Measurements from ENCODE around the gene RBM6. TPM values are rescaled to one million over a fixed set of nuclear protein-coding genes. Genes with fewer than 3 reads are reported as not detected.

The RBM6 gene
- total RNA-seq, 1 experiment from 2014 or later, result 90.7 TPM

DNA sequence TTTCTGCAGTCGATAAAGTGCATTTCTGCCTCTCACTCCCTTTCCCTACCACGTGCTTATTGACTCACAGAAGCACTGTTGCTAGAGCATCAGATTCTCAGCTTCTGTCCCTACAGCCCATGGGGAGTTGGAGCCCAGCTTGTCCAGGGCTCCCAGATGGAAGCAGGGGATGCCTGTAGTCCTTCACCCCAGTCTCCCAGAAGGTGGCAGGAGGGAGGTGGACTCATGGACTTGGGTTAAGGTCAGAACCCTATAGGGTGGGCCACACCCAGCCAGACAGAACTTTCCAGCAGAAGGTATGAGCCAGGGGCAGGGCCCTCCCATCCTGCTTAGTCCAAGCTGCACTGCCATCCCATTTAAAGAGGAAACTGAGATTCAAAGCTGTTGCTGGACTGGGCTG lies 182.1 kb downstream of the RBM6 start:
- H3K4me3 Mint-ChIP-seq, result no peak overlapping the region
- no peak overlapping the region for H3K9ac ChIP-seq (ENCODE audit: extremely low read depth, insufficient read length, low read length)
- no peak overlapping the region for H3K56ac ChIP-seq (ENCODE audit: insufficient read length, low read depth, low read length)
- peaks cover 4% of the 10 kb centered on the region; the same call in 1 of the 2 replicates for H3K27me3 Mint-ChIP-seq (ENCODE audit: low read depth)
- no peaks in the 10 kb centered on the region for H3K9me3 ChIP-seq (ENCODE audit: control insufficient read depth, low read depth, low read length)
- H4K91ac ChIP-seq (ENCODE audit: insufficient read length, low read depth, low read length), result no peak overlapping the region
- H3K23me2 ChIP-seq (ENCODE audit: insufficient read length, low read depth, low read length, poor library complexity, severe bottlenecking), result no peaks in the 10 kb centered on the region
- H3K9me3 Mint-ChIP-seq, result no peaks in the 10 kb centered on the region
- no peaks in the 10 kb centered on the region for H3K79me1 ChIP-seq (ENCODE audit: insufficient read depth, low read depth, low read length, poor library complexity, severe bottlenecking)
- peaks cover 22 to 32% (median 28%) of the 10 kb centered on the region in 3 experiments for H3K36me3 Mint-ChIP-seq (ENCODE audit: insufficient read depth in 1 of 3, low read depth in 3 of 3)
- no peaks in the 10 kb centered on the region for H3K79me2 ChIP-seq (ENCODE audit: insufficient read depth, low read length)
- no peak overlapping the region for H3K23ac ChIP-seq (ENCODE audit: insufficient read length, low read depth, low read length)
- WGBS (ENCODE audit: extremely low coverage, insufficient read length, low lambda C conversion rate), result no CpG with 5 or more reads among the region's 2 CpGs
- peaks cover 27 to 39% of the 10 kb centered on the region in 2 experiments for H3K4me1 Mint-ChIP-seq
- no peak overlapping the region for H2BK5ac ChIP-seq (ENCODE audit: insufficient read length, low read length)
- H2AK5ac ChIP-seq (ENCODE audit: insufficient read length, low read length), result no peak overlapping the region
- H3K4me1 ChIP-seq (ENCODE audit: insufficient read depth, low read length), result peaks cover 4% of the 10 kb centered on the region; the same call in 1 of the 2 replicates
- no peak overlapping the region for H3K14ac ChIP-seq (ENCODE audit: insufficient read depth, low read length)
- H3K18ac ChIP-seq (ENCODE audit: insufficient read length, low read depth, low read length), result no peak overlapping the region
- no peak for DNase-seq
- no peak overlapping the region for H2BK120ac ChIP-seq (ENCODE audit: low read depth, low read length, poor library complexity, severe bottlenecking)
- no peak overlapping the region for H2AFZ ChIP-seq (ENCODE audit: low read length)
- no peak overlapping the region for H4K8ac ChIP-seq (replicated peaks; ENCODE audit: insufficient read length, low read depth, low read length)
- H4K20me1 ChIP-seq (ENCODE audit: control insufficient read depth, insufficient read depth, insufficient read length), result no peaks in the 10 kb centered on the region
- no peak overlapping the region for H2BK15ac ChIP-seq (ENCODE audit: low read depth, low read length)
- no peak overlapping the region for H3K4me2 ChIP-seq (ENCODE audit: insufficient read depth, insufficient read length, low read length)
- TF ChIP-seq, protein P1, sequence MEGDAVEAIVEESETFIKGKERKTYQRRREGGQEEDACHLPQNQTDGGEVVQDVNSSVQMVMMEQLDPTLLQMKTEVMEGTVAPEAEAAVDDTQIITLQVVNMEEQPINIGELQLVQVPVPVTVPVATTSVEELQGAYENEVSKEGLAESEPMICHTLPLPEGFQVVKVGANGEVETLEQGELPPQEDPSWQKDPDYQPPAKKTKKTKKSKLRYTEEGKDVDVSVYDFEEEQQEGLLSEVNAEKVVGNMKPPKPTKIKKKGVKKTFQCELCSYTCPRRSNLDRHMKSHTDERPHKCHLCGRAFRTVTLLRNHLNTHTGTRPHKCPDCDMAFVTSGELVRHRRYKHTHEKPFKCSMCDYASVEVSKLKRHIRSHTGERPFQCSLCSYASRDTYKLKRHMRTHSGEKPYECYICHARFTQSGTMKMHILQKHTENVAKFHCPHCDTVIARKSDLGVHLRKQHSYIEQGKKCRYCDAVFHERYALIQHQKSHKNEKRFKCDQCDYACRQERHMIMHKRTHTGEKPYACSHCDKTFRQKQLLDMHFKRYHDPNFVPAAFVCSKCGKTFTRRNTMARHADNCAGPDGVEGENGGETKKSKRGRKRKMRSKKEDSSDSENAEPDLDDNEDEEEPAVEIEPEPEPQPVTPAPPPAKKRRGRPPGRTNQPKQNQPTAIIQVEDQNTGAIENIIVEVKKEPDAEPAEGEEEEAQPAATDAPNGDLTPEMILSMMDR (conservative IDR thresholded peaks at IDR 0.05), result no peak
- no peak overlapping the region for H3K27ac ChIP-seq (ENCODE audit: insufficient read length, low read depth, low read length)
- no peak overlapping the region for H2BK12ac ChIP-seq (ENCODE audit: insufficient read length, low read depth, low read length)
- no peaks in the 10 kb centered on the region for H3K27me3 ChIP-seq (ENCODE audit: insufficient read depth, low read length)
- no peak overlapping the region for H4K5ac ChIP-seq (ENCODE audit: insufficient read length, low read depth, low read length)
- H3K27ac Mint-ChIP-seq, result no peak overlapping the region
- H3K4ac ChIP-seq (ENCODE audit: low read depth, low read length), result no peak overlapping the region
- no peak overlapping the region for H2BK20ac ChIP-seq (ENCODE audit: low read depth, low read length, poor library complexity, severe bottlenecking)
- no peak overlapping the region for H3T11ph ChIP-seq (ENCODE audit: low read length)
